Natural killer cell (primary cell): ENCODE results near the gene TMEM151A. TPM values are rescaled to one million over a fixed set of nuclear protein-coding genes. Genes with fewer than 3 reads are reported as not detected.

Source experiments
- ATAC-seq, 3 donors: fragments of 150-1000 bp in 2 of 3; fragments of 200-7000 bp in 1 of 3; cut with Tn5 transposase; 1 replicate in 1 of 3; 2 replicates in 2 of 3; pipeline ENCODE4 v1.10.0; 2021; ENCODE audit warnings: mild to moderate bottlenecking in 2 of 3, moderate library complexity in 2 of 3
- DNase-seq, 2 donors: peaks; one replicate each; pipeline versions ENCODE4 v3.0.0 to v3.0.0-alpha.2; 2013 to 2021; ENCODE audit warnings: mixed read lengths in 1 of 2
- H3K27ac ChIP-seq: one replicate; pipeline ENCODE4 v1.5.1; 2013; ENCODE audit warnings: mild to moderate bottlenecking, low read length
- H3K27me3 ChIP-seq: one replicate; pipeline ENCODE4 v1.6.1; 2013; ENCODE audit warnings: low read length; ENCODE audit not compliant: control insufficient read depth, insufficient read depth
- H3K36me3 ChIP-seq: one replicate; pipeline ENCODE4 v1.6.1; 2013; ENCODE audit warnings: low read length; ENCODE audit not compliant: control insufficient read depth, insufficient read depth
- H3K4me1 ChIP-seq: one replicate; pipeline ENCODE4 v1.6.1; 2013; ENCODE audit warnings: low read length; ENCODE audit not compliant: control insufficient read depth, insufficient read depth
- H3K4me3 ChIP-seq: one replicate; pipeline ENCODE4 v1.5.1; 2013; ENCODE audit warnings: low read length
- H3K9me3 ChIP-seq: one replicate; pipeline ENCODE4 v1.6.1; 2013; ENCODE audit warnings: low read length; ENCODE audit not compliant: control insufficient read depth, insufficient read depth
- H3K27ac Mint-ChIP-seq, 2 donors: one replicate each; pipeline ENCODE4 v1.8.0; 2022; ENCODE audit warnings: mild to moderate bottlenecking in 2 of 2, mixed read lengths in 2 of 2, moderate library complexity in 1 of 2
- H3K27me3 Mint-ChIP-seq, 2 donors: one replicate each; pipeline ENCODE4 v1.8.0; 2022; ENCODE audit warnings: low read depth in 2 of 2, mixed read lengths in 2 of 2
- H3K36me3 Mint-ChIP-seq: one replicate; pipeline ENCODE4 v1.8.0; 2022; ENCODE audit warnings: mixed read lengths
- H3K4me1 Mint-ChIP-seq, 2 donors: one replicate each; pipeline ENCODE4 v1.8.0; 2022; ENCODE audit warnings: mixed read lengths in 2 of 2
- H3K4me3 Mint-ChIP-seq: one replicate; pipeline ENCODE4 v1.8.0; 2022; ENCODE audit warnings: mild to moderate bottlenecking, moderate library complexity, mixed read lengths
- H3K9me3 Mint-ChIP-seq, 2 donors: one replicate each; pipeline ENCODE4 v1.8.0; 2022; ENCODE audit warnings: mixed read lengths in 2 of 2
- WGBS: methylation state at CpG from one replicate; pipeline ENCODE4 v1.1.7; 2013; ENCODE audit warnings: missing lambda C conversion rate; ENCODE audit not compliant: insufficient coverage; 5-methylcytosine and 5-hydroxymethylcytosine counted together
- intact Hi-C: fragments of 100-400 bp; cut with micrococcal nuclease; formaldehyde crosslinking; loops from one replicate; pipeline ENCODE4 v1.14.2; 2022
- total RNA-seq, 4 donors: library from RNA; stranded (reverse); fragments of 120-200 nt in 1 of 4; gene quantifications; one replicate each; pipeline versions ENCODE4 v1.2.3 to v1.2.4, GENCODE V29; 2013 to 2022
- TF ChIP-seq, protein P1 (sequence below): fragments of 200-600 bp; IDR thresholded peaks from one replicate; pipeline ENCODE4 v1.8.0; 2022; ENCODE audit warnings: antibody characterized with exemption

TMEM151A gene
- total RNA-seq, 3 donors from 2014 or later (not counting 1 experiment from before 2014, with no cell fraction given) = not detected

DNA sequence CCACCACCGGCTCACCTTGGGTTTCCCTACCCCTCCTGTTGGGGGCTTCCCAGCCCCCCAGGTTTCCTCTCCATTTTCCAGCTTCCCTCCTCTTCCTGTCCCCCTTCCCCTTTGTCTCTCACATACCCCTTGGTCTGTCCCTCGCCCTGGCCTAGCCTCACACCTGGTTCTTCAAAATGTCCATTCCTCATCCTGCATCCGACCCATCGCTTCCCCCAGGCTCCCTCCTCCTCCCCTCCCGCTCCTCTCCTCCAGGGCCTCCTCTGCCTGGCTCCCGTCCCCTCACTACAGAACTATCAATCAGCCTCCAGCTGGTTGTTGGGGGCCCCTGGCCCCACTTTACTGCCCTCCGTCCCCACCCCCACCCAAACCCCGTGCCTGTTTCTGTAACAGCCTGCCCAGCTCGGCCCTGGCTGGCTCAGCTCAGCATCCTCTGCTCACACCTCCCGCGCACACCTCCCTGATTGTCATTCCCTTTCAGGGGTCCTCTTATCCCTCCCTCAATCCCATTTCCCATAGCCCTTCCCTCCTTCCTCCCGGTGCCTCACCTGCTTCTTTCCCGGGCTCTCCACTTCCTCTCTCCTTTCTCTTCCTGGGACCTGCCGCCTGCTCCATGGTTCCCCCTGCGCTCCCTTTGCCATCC is 12.5 kb upstream of the TMEM151A start:
- H3K9me3 Mint-ChIP-seq = no peaks in the 10 kb centered on the region
- H3K9me3 ChIP-seq = no peaks in the 10 kb centered on the region
- H3K27ac Mint-ChIP-seq = peak overlapping the region; percentile 21 to 78
- H3K4me3 Mint-ChIP-seq = peak overlapping the region; percentile 69
- H3K4me3 ChIP-seq = no peak overlapping the region
- 86% methylated on average over 15 of the region's 15 CpGs for WGBS
- peaks cover 59% of the 10 kb centered on the region for H3K4me1 ChIP-seq
- intact Hi-C loops = no loop called here
- DNase-seq = no peak
- peaks cover 7 to 14% of the 10 kb centered on the region in 2 donors for H3K27me3 Mint-ChIP-seq
- ATAC-seq = no peak
- TF ChIP-seq, protein P1, sequence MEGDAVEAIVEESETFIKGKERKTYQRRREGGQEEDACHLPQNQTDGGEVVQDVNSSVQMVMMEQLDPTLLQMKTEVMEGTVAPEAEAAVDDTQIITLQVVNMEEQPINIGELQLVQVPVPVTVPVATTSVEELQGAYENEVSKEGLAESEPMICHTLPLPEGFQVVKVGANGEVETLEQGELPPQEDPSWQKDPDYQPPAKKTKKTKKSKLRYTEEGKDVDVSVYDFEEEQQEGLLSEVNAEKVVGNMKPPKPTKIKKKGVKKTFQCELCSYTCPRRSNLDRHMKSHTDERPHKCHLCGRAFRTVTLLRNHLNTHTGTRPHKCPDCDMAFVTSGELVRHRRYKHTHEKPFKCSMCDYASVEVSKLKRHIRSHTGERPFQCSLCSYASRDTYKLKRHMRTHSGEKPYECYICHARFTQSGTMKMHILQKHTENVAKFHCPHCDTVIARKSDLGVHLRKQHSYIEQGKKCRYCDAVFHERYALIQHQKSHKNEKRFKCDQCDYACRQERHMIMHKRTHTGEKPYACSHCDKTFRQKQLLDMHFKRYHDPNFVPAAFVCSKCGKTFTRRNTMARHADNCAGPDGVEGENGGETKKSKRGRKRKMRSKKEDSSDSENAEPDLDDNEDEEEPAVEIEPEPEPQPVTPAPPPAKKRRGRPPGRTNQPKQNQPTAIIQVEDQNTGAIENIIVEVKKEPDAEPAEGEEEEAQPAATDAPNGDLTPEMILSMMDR = no peak
- H3K27me3 ChIP-seq = peaks cover 10% of the 10 kb centered on the region
- H3K27ac ChIP-seq = no peak overlapping the region
- H3K4me1 Mint-ChIP-seq = peaks cover 12 to 65% of the 10 kb centered on the region in 2 donors
- peaks cover 24% of the 10 kb centered on the region for H3K36me3 ChIP-seq
- peaks cover 3% of the 10 kb centered on the region for H3K36me3 Mint-ChIP-seq

DNA sequence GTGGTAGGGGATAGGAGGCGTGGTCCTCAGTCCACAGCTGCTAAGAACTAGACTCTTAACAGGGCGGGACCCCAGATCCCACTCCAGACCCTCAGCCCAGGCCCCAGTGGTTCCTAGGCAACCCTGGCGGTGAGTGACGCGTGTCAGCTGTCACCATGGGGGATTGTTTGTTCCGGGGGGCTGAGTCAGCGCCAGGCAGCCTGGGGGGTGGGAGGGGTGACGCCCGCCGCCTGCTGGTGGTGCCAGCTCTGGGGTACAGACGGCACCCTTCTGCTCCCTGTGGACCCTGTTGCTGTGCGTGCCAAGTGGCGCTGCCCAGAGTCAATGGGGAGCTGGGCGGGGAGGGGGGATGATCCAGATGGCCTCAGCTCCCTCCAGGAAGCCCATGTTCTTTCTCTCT is 11.3 kb upstream of the TMEM151A start:
- Histone ChIP-seq H3K4me1 (peaks cover 50% of the 10 kb centered on the region), H3K27me3 (peaks cover 10% of the 10 kb centered on the region), H3K27ac (no peak overlapping the region), H3K36me3 (peaks cover 14% of the 10 kb centered on the region), H3K9me3 (no peaks in the 10 kb centered on the region), H3K4me3 (no peak overlapping the region)
- peaks cover 7 to 14% of the 10 kb centered on the region in 2 donors for H3K27me3 Mint-ChIP-seq
- peaks cover 10 to 57% of the 10 kb centered on the region in 2 donors for H3K4me1 Mint-ChIP-seq
- ATAC-seq = no peak
- intact Hi-C loops = no loop called here
- no peaks in the 10 kb centered on the region for H3K36me3 Mint-ChIP-seq
- no peak for DNase-seq
- peak overlapping the region in 1 of 2 donors; percentile 89 for H3K27ac Mint-ChIP-seq
- H3K9me3 Mint-ChIP-seq = no peaks in the 10 kb centered on the region
- TF ChIP-seq, protein P1 = no peak
- 94% methylated on average over 14 of the region's 14 CpGs for WGBS
- no peak overlapping the region for H3K4me3 Mint-ChIP-seq

DNA sequence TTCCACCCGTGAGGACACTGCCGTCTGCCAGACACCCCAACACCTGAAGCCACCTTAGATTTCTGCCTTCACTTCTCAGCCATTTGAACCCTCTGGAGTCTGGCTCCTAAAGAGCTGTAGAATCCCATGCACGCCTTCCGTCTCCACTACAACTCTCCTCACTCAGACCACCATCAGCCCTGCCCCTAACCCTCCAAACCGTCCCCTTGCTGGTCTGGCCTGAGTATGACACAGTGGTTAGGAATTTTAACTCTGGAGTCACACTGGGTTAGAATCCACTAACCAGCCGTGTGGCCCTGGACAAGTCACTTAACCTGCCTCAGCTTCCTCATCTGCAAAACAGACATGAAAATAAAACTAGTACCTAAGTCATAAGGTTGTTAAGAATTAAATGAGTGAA is 10.7 kb upstream of the TMEM151A start:
- H3K4me3 ChIP-seq = no peak overlapping the region
- TF ChIP-seq, protein P1 = no peak
- peaks cover 8% of the 10 kb centered on the region for H3K36me3 ChIP-seq
- H3K9me3 Mint-ChIP-seq = no peaks in the 10 kb centered on the region
- no peak for DNase-seq
- no peak overlapping the region for H3K27ac ChIP-seq
- no peaks in the 10 kb centered on the region for H3K9me3 ChIP-seq
- H3K36me3 Mint-ChIP-seq = no peaks in the 10 kb centered on the region
- peak overlapping the region; percentile 6 for H3K4me3 Mint-ChIP-seq
- peaks cover 49% of the 10 kb centered on the region for H3K4me1 ChIP-seq
- WGBS = 95% methylated on average over 6 of the region's 6 CpGs
- intact Hi-C loops = no loop called here
- peaks cover 10% of the 10 kb centered on the region for H3K27me3 ChIP-seq
- H3K4me1 Mint-ChIP-seq = peaks cover 10 to 57% of the 10 kb centered on the region in 2 donors
- H3K27ac Mint-ChIP-seq = peak overlapping the region; percentile 17 to 89
- no peak for ATAC-seq
- H3K27me3 Mint-ChIP-seq = peaks cover 7 to 14% of the 10 kb centered on the region in 2 donors
